UCSD-AML1 (cell line): ENCODE results near the gene TRABD.

Experiments
- DNase-seq: peaks from one replicate; lab custom pipeline; 2025; ENCODE audit not compliant: unreplicated experiment; lab: John Stamatoyannopoulos, UW

The TRABD gene

DNA sequence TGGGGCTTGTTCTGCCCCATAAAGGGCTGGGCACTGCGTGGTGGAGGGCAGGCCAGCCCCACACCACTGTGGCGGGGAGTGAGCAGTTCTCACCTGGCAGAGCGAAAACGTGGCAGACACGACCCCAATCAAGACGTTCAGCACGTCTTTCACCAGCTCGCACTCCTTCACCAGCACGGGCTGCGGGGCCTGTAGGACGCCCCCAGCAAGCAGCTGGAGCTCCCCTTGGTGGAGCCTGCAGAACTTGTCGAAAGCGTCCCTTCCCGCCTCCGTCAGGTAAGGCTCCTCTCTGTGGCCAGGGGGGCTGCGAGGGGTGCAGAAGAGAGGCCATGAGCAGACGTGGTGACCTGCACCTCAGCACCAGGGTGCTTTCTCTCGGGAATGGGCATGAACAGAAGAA, 47.5 kb downstream of the TRABD start:
- no peak for DNase-seq

DNA sequence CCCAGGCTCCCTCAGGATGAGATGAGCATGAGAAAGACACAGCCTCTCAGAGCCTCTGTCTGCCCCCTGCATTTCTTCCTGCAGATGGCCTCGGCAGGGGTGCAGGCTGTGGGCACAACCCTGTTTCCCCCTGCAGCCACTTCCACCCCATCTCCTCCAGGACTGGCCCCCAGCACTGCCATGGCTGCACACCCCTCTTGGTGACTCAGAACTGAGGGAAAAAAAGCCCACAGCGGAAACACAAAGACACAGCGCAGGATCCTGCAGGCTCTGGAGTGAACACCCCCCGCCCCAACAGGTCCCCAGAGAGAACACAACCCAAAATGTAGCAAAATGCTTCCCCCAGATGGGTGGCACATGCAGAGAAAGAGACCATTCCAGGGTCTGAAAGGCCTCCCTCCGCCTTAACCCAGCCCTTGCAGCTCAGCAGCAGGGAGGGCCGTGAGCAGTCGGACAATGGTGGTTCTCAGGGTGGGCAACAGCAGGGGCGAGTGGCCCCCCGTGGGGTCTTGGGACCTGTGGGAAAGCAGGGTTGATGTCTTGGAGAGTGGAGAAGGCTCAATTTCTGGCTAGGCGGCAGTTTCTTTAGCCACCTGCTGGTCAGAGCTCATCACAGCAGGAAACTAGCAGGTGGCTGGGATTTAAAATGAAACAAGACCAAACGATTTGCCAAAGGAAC, 51.2 kb downstream of the TRABD start:
- peak; percentile 18 for DNase-seq

DNA sequence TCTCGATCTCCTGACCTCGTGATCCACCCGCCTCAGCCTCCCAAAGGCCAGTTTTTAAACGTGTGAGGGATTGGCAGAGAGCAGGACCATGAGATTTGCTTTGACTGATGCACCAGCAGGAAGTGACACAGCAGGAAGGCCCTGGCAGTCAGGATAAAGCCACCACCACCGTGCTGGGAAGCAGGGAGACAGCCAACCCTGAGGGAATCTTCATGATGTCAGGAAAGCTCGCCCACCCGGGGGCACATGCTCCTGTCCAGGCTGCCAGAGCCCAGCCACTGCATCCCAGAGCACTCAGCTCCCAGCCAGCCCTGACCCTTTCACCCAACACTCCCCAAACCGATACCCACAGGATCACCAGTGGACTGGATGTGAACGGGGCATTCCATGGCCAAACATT, 53.0 kb downstream of the TRABD start:
- DNase-seq: peak; percentile 19

DNA sequence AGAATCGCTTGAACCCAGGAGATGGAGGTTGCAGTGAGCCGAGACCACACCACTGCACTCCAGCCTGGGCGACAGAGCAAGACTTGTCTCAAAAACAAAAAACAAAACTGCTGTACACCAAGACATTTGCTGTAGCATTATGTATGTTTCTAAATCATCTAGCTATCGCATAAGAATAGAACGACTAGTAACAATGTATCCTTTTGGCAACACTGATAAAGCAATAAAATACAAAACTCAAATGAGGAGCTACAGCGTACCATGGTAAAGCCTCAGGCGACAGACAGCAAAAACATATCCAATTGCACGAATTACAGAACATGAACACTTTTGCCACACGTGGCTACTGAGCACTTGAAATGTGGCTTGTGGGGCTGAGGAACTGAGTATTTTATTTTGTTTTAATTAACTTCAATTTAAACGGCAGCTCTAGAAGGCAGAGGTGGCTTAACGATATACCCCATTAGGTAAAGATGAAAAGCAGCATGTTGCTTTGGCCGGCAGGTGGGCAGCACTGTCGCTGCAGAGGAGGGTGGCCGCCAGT, 56.8 kb downstream of the TRABD start:
- no peak for DNase-seq

DNA sequence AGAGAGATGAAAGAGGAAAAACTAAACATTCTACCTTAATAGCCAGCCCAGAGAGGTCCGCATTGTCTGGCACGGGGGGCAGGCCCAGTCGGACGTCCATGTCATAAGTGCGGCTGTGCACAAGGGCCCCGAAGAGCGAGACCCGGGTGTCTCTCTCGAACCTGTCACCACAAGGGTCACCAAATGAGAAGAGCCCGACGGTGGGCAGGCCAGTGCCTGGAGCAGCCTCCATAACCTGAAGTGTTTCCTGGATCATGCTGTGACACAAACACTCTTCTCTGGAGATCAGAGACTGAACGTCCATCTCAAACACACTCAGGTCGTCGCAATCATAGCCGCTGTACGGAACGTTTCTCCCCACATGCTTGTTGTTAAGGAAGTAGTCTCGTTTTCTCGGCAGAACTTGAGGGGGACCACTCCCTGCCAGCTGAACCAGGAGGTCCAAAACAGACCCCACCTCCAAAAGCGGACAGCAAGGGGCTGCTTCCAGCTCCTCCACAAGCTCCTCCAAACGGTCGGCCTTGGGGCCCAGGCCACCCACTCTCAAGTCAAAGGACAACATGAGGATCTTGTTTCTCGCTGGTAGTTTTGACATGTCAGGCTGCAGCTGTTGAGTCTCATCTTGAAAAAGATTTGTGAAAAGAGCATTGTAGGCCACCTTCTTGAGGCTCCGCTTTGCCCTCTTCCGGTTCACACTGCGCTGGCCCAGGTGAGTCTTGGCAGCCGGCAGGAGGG, 58.1 kb downstream of the TRABD start:
- no peak for DNase-seq

DNA sequence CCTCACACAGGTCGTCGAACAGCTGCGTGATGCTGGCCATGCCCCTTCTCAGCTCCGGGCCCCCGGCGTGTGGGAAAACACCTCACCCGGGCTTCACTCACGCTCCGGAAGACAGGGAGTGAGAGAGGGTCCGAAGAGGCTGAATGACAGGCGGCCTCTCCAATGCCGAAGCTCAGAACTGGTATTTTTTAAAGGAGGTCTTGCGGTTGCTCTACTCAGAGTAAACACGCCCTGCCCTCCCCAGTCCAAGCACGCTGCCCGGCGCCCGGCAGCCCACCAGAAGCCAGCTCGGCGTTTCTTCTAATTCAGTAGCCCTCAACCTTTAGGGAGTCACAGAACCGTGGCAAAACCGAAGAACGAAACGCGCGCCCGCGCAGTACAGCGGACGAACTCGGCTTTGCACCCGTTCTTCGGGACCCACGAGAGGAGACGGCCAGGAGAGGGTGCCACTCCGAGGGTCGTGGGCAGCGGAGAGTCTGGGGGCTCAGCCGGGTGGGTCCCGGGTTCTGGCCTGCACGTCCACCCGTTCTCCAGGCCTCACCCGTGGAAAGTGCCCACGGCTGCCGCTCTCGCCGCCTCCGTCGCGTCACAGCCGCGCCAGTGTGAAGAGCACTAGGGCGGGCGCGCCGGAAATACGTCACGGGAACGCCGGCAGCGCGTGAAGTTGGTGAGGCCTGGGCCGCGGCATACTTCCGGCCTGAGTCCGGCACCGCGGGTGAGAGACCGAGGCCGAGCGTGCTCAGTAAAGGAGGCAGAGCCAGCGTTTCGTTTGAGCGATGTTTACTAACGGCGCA, 58.9 kb downstream of the TRABD start, which contains the start of gene TUBGCP6:
Gene TUBGCP6, minus strand, starts transcription at position 604 of the 794 bp plus-strand sequence. Its CDS starts 564 bp downstream, at position 40.
- DNase-seq: peak; percentile 94

DNA sequence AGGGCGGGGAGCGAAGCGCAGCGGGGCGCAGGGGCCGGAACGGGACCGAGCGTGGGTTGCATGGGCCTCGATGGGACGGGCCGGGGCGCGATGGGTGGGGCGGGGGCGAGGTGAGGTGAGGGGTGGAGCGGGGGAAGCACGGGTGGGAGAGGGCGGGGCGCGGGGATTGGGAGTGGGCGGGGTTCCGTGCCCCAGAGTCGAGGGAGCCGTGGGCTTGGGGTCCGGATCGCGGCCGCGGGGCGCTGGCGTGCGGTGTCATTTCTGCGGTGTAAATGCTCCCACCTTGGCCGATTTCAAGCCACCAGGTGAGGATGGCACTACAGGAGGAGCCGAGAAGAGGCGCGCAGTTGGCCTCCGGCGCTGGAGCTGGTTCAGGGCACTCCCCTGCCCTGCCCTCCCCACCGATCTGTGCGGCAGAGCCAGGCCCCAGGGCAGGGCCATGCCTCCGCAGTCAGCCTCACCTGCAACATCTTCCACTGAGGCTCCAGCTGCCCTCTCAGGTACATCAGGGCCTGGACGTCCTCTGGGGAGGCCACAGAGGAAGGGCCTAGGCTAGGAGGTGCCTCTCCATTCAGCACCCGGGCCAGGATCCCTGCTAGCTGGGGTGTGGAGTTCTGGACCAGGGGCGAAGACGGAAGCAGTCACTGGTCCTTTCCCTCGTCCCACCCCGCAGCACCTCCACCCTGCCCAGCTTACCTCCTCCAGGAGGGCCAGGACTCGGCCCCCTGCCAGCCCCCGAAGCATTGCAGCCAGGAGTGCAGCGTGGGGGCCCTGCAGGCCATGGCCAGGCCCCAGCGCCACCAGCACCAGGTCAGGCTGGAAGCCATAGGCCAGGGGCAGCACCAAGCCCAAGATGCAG, 59.7 kb downstream of the TRABD start:
- DNase-seq: no peak

DNA sequence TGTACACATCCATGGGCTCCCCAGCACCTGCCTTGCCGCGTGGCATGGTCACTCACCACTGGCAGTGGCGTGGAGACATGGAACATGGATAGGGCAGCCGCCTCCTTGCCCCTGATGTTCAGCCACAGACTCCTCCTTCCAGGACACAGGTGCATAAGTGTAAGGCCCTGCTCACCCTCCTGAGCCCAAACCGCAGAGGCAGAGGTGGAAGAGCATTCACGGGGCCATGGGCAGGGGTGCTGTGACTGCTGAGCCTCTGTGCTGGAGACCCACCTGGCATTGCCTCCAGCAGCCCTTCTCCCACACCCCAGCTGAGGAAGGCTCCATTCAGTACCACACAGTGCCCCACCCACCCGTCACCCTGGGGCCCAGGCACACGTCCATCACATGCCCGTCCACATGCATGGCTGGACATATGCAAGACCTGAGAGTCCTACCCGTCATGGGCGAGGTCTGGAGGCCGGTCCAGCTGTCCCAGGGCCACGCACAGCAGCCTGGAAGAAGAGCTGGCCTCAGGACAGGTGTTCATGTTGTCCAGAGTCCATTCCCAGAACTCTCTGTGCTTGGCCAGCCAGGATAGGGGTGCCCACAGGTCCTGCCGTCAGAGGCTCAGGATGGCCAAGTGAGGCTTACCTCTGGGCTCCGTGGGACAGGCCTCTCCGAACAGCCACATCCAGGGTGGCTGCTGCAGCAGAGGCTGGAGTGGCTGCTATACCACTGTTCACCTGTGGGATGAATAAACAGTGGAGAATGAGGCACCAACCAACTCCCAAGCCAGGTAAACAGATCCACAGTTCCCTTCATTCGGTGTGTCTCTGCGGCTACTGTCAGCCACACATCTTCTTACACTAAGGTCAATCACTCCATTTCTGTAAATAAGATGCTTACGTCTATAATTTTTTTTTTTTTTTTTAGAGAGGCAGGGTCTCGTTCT, 60.8 kb downstream of the TRABD start:
- no peak for DNase-seq

DNA sequence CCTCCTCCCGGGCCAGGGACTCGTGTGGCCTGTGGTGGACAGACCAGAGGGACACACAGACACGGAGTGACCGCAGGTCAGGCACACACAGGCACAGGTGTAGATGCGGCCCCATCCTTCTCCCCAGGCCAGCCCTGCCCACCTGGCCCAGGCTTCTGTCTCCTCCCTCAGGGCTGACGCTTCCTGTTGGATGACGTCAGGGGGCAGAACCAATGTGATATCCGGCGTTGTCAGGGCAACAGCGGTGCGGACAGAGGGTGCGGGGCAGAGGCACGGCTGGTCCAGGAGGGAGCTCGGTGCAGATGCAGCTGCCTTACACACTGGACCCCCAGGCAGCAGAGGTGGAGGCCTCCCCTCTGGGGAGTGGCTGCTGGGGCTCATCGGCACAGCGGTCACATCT, 62.0 kb downstream of the TRABD start:
- DNase-seq: no peak

DNA sequence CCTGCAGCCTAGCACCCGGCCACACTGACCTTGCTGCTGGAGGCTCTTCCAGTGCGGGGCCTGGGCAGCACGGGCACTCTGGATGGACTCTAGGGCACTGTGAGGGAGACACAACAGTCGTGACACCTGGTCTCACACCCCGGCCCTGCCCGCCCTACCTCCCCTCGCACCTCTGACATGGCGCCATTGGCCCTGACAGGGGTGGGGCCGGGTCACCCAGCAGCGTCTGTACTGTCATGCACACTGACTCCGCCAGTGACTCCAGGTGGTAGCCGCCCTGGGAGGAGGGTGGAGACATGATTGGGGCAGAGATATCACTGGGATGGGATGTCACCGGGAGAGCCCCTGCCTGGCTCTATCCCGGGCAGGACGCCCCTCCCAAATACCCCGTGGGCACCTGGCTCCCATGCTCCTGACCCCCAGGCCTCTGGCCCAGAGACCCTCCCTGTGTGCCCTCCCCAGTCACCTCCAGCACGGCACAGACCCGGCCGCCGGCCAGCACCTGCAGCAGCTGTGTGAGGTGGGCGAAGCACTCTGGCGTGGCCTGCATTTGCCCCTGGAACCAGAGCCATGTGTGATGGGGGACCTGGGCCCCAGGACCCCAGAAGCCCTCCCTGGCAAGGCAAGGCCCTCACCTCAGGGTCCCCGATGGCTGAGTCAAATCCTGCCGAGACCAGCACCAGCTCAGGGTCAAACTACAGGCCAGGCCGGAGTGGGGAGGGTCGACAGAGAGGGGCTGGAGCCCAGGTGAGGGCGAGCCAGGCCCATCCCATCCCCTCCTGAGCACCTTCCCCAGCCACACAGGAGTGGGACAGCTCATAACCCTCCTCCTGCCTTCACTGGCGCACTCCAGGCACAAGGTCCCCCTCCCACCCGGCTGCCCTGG, 62.7 kb downstream of the TRABD start:
- no peak for DNase-seq
